ENCODE data around the gene ARID3B.
A peak's percentile ranks its signal among the peaks of the same experiment; 100 is the strongest.
"Not testable (repeated sequence)": the region's sequence is repeated elsewhere in the genome, so short reads cannot be mapped to it uniquely, and the experiment has no call there.

Gene ARID3B

GRCh38 chr15:74537736-74538135 lies 3.3 kb upstream of the ARID3B start:
- no peak overlapping the region for H3K9ac ChIP-seq (ENCODE audit: low read depth, low read length)
- H3K36me3 ChIP-seq (ENCODE audit: control insufficient read depth, insufficient read depth, low read length), result no peaks in the 10 kb centered on the region
- no peak overlapping the region for H3K4me3 ChIP-seq (ENCODE audit: low read depth, low read length)
- no peaks in the 10 kb centered on the region for H3K9me3 ChIP-seq (ENCODE audit: control insufficient read depth, insufficient read depth, low read length)
- peaks cover 7% of the 10 kb centered on the region for H3K4me1 ChIP-seq (ENCODE audit: control insufficient read depth, insufficient read depth, low read length)
- H3K27me3 ChIP-seq (ENCODE audit: control insufficient read depth, insufficient read depth, low read length), result no peaks in the 10 kb centered on the region

- not testable (repeated sequence) for H3K27me3 ChIP-seq (ENCODE audit: control insufficient read depth, insufficient read depth, low read length); H3K4me3 ChIP-seq (ENCODE audit: low read depth, low read length); H3K36me3 ChIP-seq (ENCODE audit: control insufficient read depth, insufficient read depth, low read length); H3K9me3 ChIP-seq (ENCODE audit: control insufficient read depth, insufficient read depth, low read length); H3K9ac ChIP-seq (ENCODE audit: low read depth, low read length)
- H3K4me1 ChIP-seq (ENCODE audit: control insufficient read depth, insufficient read depth, low read length), result peaks cover 15% of the 10 kb centered on the region
These were observed 1.5 kb upstream of the ARID3B start for GRCh38 chr15:74539521-74539920.

- H3K9ac ChIP-seq (ENCODE audit: low read depth, low read length), result peak overlapping the region; percentile 74
- H3K9me3 ChIP-seq (ENCODE audit: control insufficient read depth, insufficient read depth, low read length), result no peaks in the 10 kb centered on the region
- H3K4me1 ChIP-seq (ENCODE audit: control insufficient read depth, insufficient read depth, low read length), result peaks cover 13% of the 10 kb centered on the region
- no peaks in the 10 kb centered on the region for H3K27me3 ChIP-seq (ENCODE audit: control insufficient read depth, insufficient read depth, low read length)
- H3K4me3 ChIP-seq (ENCODE audit: low read depth, low read length), result peak overlapping the region; percentile 93
- H3K36me3 ChIP-seq (ENCODE audit: control insufficient read depth, insufficient read depth, low read length), result peaks cover 2% of the 10 kb centered on the region
These were observed 759 bp upstream of the ARID3B start for GRCh38 chr15:74540161-74540760.

- Histone ChIP-seq H3K4me1 (ENCODE audit: control insufficient read depth, insufficient read depth, low read length) (peaks cover 11% of the 10 kb centered on the region), H3K9ac (ENCODE audit: low read depth, low read length) (peak overlapping the region; percentile 76), H3K36me3 (ENCODE audit: control insufficient read depth, insufficient read depth, low read length) (peaks cover 14% of the 10 kb centered on the region), H3K9me3 (ENCODE audit: control insufficient read depth, insufficient read depth, low read length) (no peaks in the 10 kb centered on the region), H3K4me3 (ENCODE audit: low read depth, low read length) (peak overlapping the region; percentile 94), H3K27me3 (ENCODE audit: control insufficient read depth, insufficient read depth, low read length) (no peaks in the 10 kb centered on the region)
These were observed 610 bp downstream of the ARID3B start for GRCh38 chr15:74541494-74542165.

- Histone ChIP-seq H3K9me3 (ENCODE audit: control insufficient read depth, insufficient read depth, low read length) (no peaks in the 10 kb centered on the region), H3K4me1 (ENCODE audit: control insufficient read depth, insufficient read depth, low read length) (peaks cover 13% of the 10 kb centered on the region), H3K27me3 (ENCODE audit: control insufficient read depth, insufficient read depth, low read length) (no peaks in the 10 kb centered on the region), H3K9ac (ENCODE audit: low read depth, low read length) (peak overlapping the region; percentile 26), H3K36me3 (ENCODE audit: control insufficient read depth, insufficient read depth, low read length) (peaks cover 14% of the 10 kb centered on the region), H3K4me3 (ENCODE audit: low read depth, low read length) (peak overlapping the region; percentile 94)
These were observed 1.4 kb downstream of the ARID3B start for GRCh38 chr15:74542166-74543042.

GRCh38 chr15:74543043-74543422 lies 2.0 kb downstream of the ARID3B start:
- H3K4me1 ChIP-seq (ENCODE audit: control insufficient read depth, insufficient read depth, low read length), result peaks cover 13% of the 10 kb centered on the region

GRCh38 chr15:74543583-74543982 lies 2.6 kb downstream of the ARID3B start:
- Histone ChIP-seq H3K9ac (ENCODE audit: low read depth, low read length) (no peak overlapping the region), H3K36me3 (ENCODE audit: control insufficient read depth, insufficient read depth, low read length) (peaks cover 14% of the 10 kb centered on the region), H3K9me3 (ENCODE audit: control insufficient read depth, insufficient read depth, low read length) (no peaks in the 10 kb centered on the region), H3K4me1 (ENCODE audit: control insufficient read depth, insufficient read depth, low read length) (peaks cover 13% of the 10 kb centered on the region), H3K4me3 (ENCODE audit: low read depth, low read length) (peak overlapping the region; percentile 94), H3K27me3 (ENCODE audit: control insufficient read depth, insufficient read depth, low read length) (no peaks in the 10 kb centered on the region)

More at GRCh38 chr15:74543043-74543422, 2.0 kb downstream of the ARID3B start:
- Histone ChIP-seq H3K36me3 (ENCODE audit: control insufficient read depth, insufficient read depth, low read length) (peaks cover 14% of the 10 kb centered on the region), H3K4me3 (ENCODE audit: low read depth, low read length) (peak overlapping the region; percentile 94), H3K27me3 (ENCODE audit: control insufficient read depth, insufficient read depth, low read length) (no peaks in the 10 kb centered on the region), H3K9me3 (ENCODE audit: control insufficient read depth, insufficient read depth, low read length) (no peaks in the 10 kb centered on the region), H3K9ac (ENCODE audit: low read depth, low read length) (peak overlapping the region; percentile 26)

GRCh38 chr15:74545086-74545485 lies 4.1 kb downstream of the ARID3B start:
- H3K9me3 ChIP-seq (ENCODE audit: control insufficient read depth, insufficient read depth, low read length), result no peaks in the 10 kb centered on the region
- no peak overlapping the region for H3K4me3 ChIP-seq (ENCODE audit: low read depth, low read length)
- no peaks in the 10 kb centered on the region for H3K27me3 ChIP-seq (ENCODE audit: control insufficient read depth, insufficient read depth, low read length)
- H3K36me3 ChIP-seq (ENCODE audit: control insufficient read depth, insufficient read depth, low read length), result peaks cover 18% of the 10 kb centered on the region
- H3K9ac ChIP-seq (ENCODE audit: low read depth, low read length), result no peak overlapping the region
- H3K4me1 ChIP-seq (ENCODE audit: control insufficient read depth, insufficient read depth, low read length), result peaks cover 13% of the 10 kb centered on the region

- no peak overlapping the region for H3K9ac ChIP-seq (ENCODE audit: low read depth, low read length)
- H3K4me1 ChIP-seq (ENCODE audit: control insufficient read depth, insufficient read depth, low read length), result peaks cover 13% of the 10 kb centered on the region
- H3K36me3 ChIP-seq (ENCODE audit: control insufficient read depth, insufficient read depth, low read length), result peaks cover 24% of the 10 kb centered on the region
- H3K4me3 ChIP-seq (ENCODE audit: low read depth, low read length), result no peak overlapping the region
- no peaks in the 10 kb centered on the region for H3K9me3 ChIP-seq (ENCODE audit: control insufficient read depth, insufficient read depth, low read length)
- H3K27me3 ChIP-seq (ENCODE audit: control insufficient read depth, insufficient read depth, low read length), result no peaks in the 10 kb centered on the region
These were observed 5.0 kb downstream of the ARID3B start for GRCh38 chr15:74545776-74546656.

GRCh38 chr15:74547616-74548015 lies 6.6 kb downstream of the ARID3B start:
- Histone ChIP-seq H3K9me3 (ENCODE audit: control insufficient read depth, insufficient read depth, low read length) (no peaks in the 10 kb centered on the region), H3K4me3 (ENCODE audit: low read depth, low read length) (no peak overlapping the region), H3K27me3 (ENCODE audit: control insufficient read depth, insufficient read depth, low read length) (no peaks in the 10 kb centered on the region), H3K36me3 (ENCODE audit: control insufficient read depth, insufficient read depth, low read length) (peaks cover 29% of the 10 kb centered on the region), H3K4me1 (ENCODE audit: control insufficient read depth, insufficient read depth, low read length) (peaks cover 11% of the 10 kb centered on the region), H3K9ac (ENCODE audit: low read depth, low read length) (no peak overlapping the region)

- no peaks in the 10 kb centered on the region for H3K9me3 ChIP-seq (ENCODE audit: control insufficient read depth, insufficient read depth, low read length)
- peaks cover 5% of the 10 kb centered on the region for H3K4me1 ChIP-seq (ENCODE audit: control insufficient read depth, insufficient read depth, low read length)
- H3K9ac ChIP-seq (ENCODE audit: low read depth, low read length), result no peak overlapping the region
- no peak overlapping the region for H3K4me3 ChIP-seq (ENCODE audit: low read depth, low read length)
- H3K36me3 ChIP-seq (ENCODE audit: control insufficient read depth, insufficient read depth, low read length), result peaks cover 29% of the 10 kb centered on the region
- H3K27me3 ChIP-seq (ENCODE audit: control insufficient read depth, insufficient read depth, low read length), result no peaks in the 10 kb centered on the region
These were observed 7.2 kb downstream of the ARID3B start for GRCh38 chr15:74548241-74548640.

Data from iPS-15b (cell line).